GM18867 (cell line): ENCODE data around the gene ARL16.
A peak's percentile ranks its signal among the peaks of the same experiment; 100 is the strongest.

ENCODE experiments used
- ATAC-seq: cut with Tn5 transposase; IDR thresholded peaks from one replicate; pipeline ENCODE4 v1.9.1; 2021; ENCODE audit warnings: mild to moderate bottlenecking, moderate library complexity; ENCODE audit not compliant: unreplicated experiment

The ARL16 gene

GRCh38 chr17:81673561-81674258, 9.9 kb downstream of the ARL16 start:
- no peak for ATAC-seq

GRCh38 chr17:81672954-81673353, 10.6 kb downstream of the ARL16 start:
- ATAC-seq: no peak

- no peak for ATAC-seq
Measured at GRCh38 chr17:81672504-81672903, 11.1 kb downstream of the ARL16 start.

GRCh38 chr17:81667754-81668153, 15.8 kb downstream of the ARL16 start:
- no peak for ATAC-seq

- ATAC-seq: peak; percentile 91
Measured at GRCh38 chr17:81666342-81667191, 17.0 kb downstream of the ARL16 start, which contains the start of the genes CCDC137 and OXLD1. Gene CCDC137, plus strand, starts transcription at chr17:81666737. Its CDS starts 30 bp downstream, at chr17:81666767. Gene OXLD1, minus strand, starts transcription at chr17:81666605. Its CDS starts 28 bp downstream, at chr17:81666577.

- no peak for ATAC-seq
Measured at GRCh38 chr17:81666092-81666341, 17.6 kb downstream of the ARL16 start.

- no peak for ATAC-seq
Measured at GRCh38 chr17:81665205-81666091, 18.1 kb downstream of the ARL16 start.

- no peak for ATAC-seq
Measured at GRCh38 chr17:81664051-81664470, 19.5 kb downstream of the ARL16 start.

GRCh38 chr17:81662002-81662401, 21.6 kb downstream of the ARL16 start:
- ATAC-seq: no peak

GRCh38 chr17:81660441-81660840, 23.2 kb downstream of the ARL16 start:
- ATAC-seq: no peak

GRCh38 chr17:81659038-81659437, 24.6 kb downstream of the ARL16 start:
- no peak for ATAC-seq

- no peak for ATAC-seq
Measured at GRCh38 chr17:81656835-81657234, 26.8 kb downstream of the ARL16 start.

GRCh38 chr17:81656118-81656743, 27.4 kb downstream of the ARL16 start, which contains the start of gene PDE6G:
Gene PDE6G, minus strand, starts transcription at chr17:81656542. Its CDS starts 3,237 bp downstream, at chr17:81653305.
- no peak for ATAC-seq

GRCh38 chr17:81655378-81656117, 28.0 kb downstream of the ARL16 start:
- no peak for ATAC-seq

- ATAC-seq: no peak
Measured at GRCh38 chr17:81652906-81653771, 30.5 kb downstream of the ARL16 start.

GRCh38 chr17:81651692-81652091, 31.9 kb downstream of the ARL16 start:
- no peak for ATAC-seq

GRCh38 chr17:81650951-81651350, 32.6 kb downstream of the ARL16 start:
- no peak for ATAC-seq

GRCh38 chr17:81648707-81649085, 34.9 kb downstream of the ARL16 start:
- no peak for ATAC-seq
